Measurements from ENCODE around the gene ADGRE1. TPM values are rescaled to one million over a fixed set of nuclear protein-coding genes. Genes with fewer than 3 reads are reported as not detected.

The ADGRE1 gene
- total and polyA plus RNA-seq, 2 of the 8 experiments (the other 6 are each of a cell fraction or from before 2014, with no cell fraction given) = not detected

GRCh38 chr19:6842871-6843607 is 44.3 kb upstream of the ADGRE1 start:
- FAIRE-seq = no peak
- Histone ChIP-seq H4K91ac (replicated peaks; ENCODE audit: insufficient read length, low read length) (no peak overlapping the region), H4K20me1 (replicated peaks in 1 of 2; ENCODE audit: control insufficient read depth in 1 of 2, insufficient read depth in 2 of 2, low read length in 2 of 2) (no peaks in the 10 kb centered on the region), H3K23me2 (ENCODE audit: low read depth, low read length) (peaks cover 3% of the 10 kb centered on the region; the same call in 1 of the 2 replicates), H2AK5ac (ENCODE audit: low read depth, low read length) (no peak overlapping the region), H2BK15ac (ENCODE audit: low read length) (no peak overlapping the region), H2BK20ac (ENCODE audit: low read length) (no peak overlapping the region), H4K8ac (ENCODE audit: extremely low read depth, insufficient read depth, low read length) (peak overlapping the region; percentile 68), H3K18ac (ENCODE audit: extremely low read depth, low read length) (no peak overlapping the region), H3K9me3 (ENCODE audit: insufficient read depth in 2 of 2, low read depth in 1 of 2, low read length in 1 of 2) (peaks cover 11 to 50% of the 10 kb centered on the region in 2 experiments; a peak in 3 of 4 replicates), H3K9ac (replicated peaks in 1 of 4; ENCODE audit: extremely low read depth in 1 of 4, low read depth in 3 of 4, low read length in 3 of 4) (no peak overlapping the region), H3K23ac (ENCODE audit: insufficient read length) (no peak overlapping the region), H3K4me2 (ENCODE audit: insufficient read depth in 1 of 2, low read depth in 2 of 2, low read length in 2 of 2) (no peak overlapping the region), H3K4me3 (ENCODE audit: extremely low read depth in 1 of 4, insufficient read depth in 2 of 4, low read depth in 3 of 4, low read length in 4 of 4) (no peak overlapping the region), H3K36me3 (ENCODE audit: control insufficient read depth in 2 of 4, insufficient read depth in 4 of 4, low read length in 3 of 4) (no peaks in the 10 kb centered on the region), H3K27me3 (replicated peaks in 1 of 4; ENCODE audit: control insufficient read depth in 3 of 4, extremely low read depth in 1 of 4, insufficient read depth in 3 of 4, low read length in 3 of 4) (no peaks in the 10 kb centered on the region), H2AFZ (ENCODE audit: low read length) (no peak overlapping the region), H3K14ac (ENCODE audit: insufficient read length) (no peak overlapping the region), H2BK5ac (ENCODE audit: low read depth, low read length) (no peak overlapping the region), H3K79me1 (ENCODE audit: low read depth, low read length) (no peaks in the 10 kb centered on the region), H2BK120ac (replicated peaks; ENCODE audit: low read depth, low read length) (no peak overlapping the region), H3K79me2 (ENCODE audit: control insufficient read depth in 1 of 2, insufficient read depth in 2 of 2, low read length in 2 of 2) (no peaks in the 10 kb centered on the region), H3K27ac (ENCODE audit: low read depth, low read length) (no peak overlapping the region), H3K4ac (replicated peaks; ENCODE audit: insufficient read length, low read depth, low read length) (no peak overlapping the region), H3K56ac (replicated peaks; ENCODE audit: insufficient read length, low read depth, low read length) (no peak overlapping the region), H3K4me1 (replicated peaks in 1 of 4; ENCODE audit: control insufficient read depth in 3 of 4, insufficient read depth in 4 of 4, low read length in 3 of 4) (peaks cover 0 to 4% (median 0%) of the 10 kb centered on the region in 4 experiments; a peak in 1 of 7 replicates), H4K5ac (ENCODE audit: insufficient read length, low read depth, low read length) (no peak overlapping the region), H2BK12ac (ENCODE audit: low read depth, low read length) (no peak overlapping the region)
- 86% methylated on average over 5 of the region's 5 CpGs; no CpG with 5 or more reads in 1 of the 2 experiments for WGBS, 2 experiments (ENCODE audit: extremely low coverage in 1 of 2, insufficient coverage in 1 of 2, insufficient read length in 1 of 2, insufficient replicate concordance in 2 of 2, low coverage in 1 of 2, low lambda C conversion rate in 2 of 2, missing lambda C conversion rate in 1 of 2)
- ChIA-PET POLR2A (ENCODE audit: partially characterized antibody) (no interaction called here), CTCF (ENCODE audit: partially characterized antibody) (interaction anchor here (1.0 kb wide), 1 partner anchor 20 kb away, joined by 3 read pairs; no protein-coding TSS in a partner anchor)
- no peak for DNase-seq (ENCODE audit: low read depth in 1 of 2, low spot score in 2 of 2)

Measured in H1 (cell line).